CD1c-positive myeloid dendritic cell (primary cell): ENCODE data around the gene MOB3A.

Experiments
- DNase-seq: peaks from one replicate; pipeline ENCODE4 v3.0.0-alpha.2; 2016; ENCODE audit errors: extremely low spot score

MOB3A gene

GRCh38 chr19:2108251-2109016, 12.3 kb upstream of the MOB3A start:
- DNase-seq, result no peak

- no peak for DNase-seq
These were observed 7.0 kb upstream of the MOB3A start for GRCh38 chr19:2103045-2103707.

- DNase-seq, result no peak
These were observed 5.5 kb upstream of the MOB3A start for GRCh38 chr19:2101417-2102335.

GRCh38 chr19:2100719-2101061, 4.6 kb upstream of the MOB3A start:
- DNase-seq, result no peak

GRCh38 chr19:2099937-2100718, 4.0 kb upstream of the MOB3A start:
- DNase-seq, result no peak

GRCh38 chr19:2099054-2099501, 3.0 kb upstream of the MOB3A start:
- DNase-seq, result no peak

- no peak for DNase-seq
These were observed 1.8 kb upstream of the MOB3A start for GRCh38 chr19:2097886-2098327.

- DNase-seq, result peak; percentile 29
These were observed 1.2 kb upstream of the MOB3A start for GRCh38 chr19:2097203-2097885.

- DNase-seq, result peak; percentile 100
These were observed 515 bp upstream of the MOB3A start, which contains the start of gene IZUMO4 for GRCh38 chr19:2096480-2097202. IZUMO4 (plus strand) TSS chr19:2096915; CDS start chr19:2096946, 31 bp downstream.

GRCh38 chr19:2091926-2092525, 4.1 kb downstream of the MOB3A start:
- peak; percentile 65 for DNase-seq

- DNase-seq, result no peak
These were observed 6.4 kb downstream of the MOB3A start for GRCh38 chr19:2089727-2090053.

GRCh38 chr19:2089001-2089711, 7.0 kb downstream of the MOB3A start:
- DNase-seq, result peak; percentile 22

GRCh38 chr19:2087621-2088100, 8.5 kb downstream of the MOB3A start:
- DNase-seq, result peak; percentile 81

GRCh38 chr19:2086695-2087620, 9.2 kb downstream of the MOB3A start:
- peak; percentile 59 for DNase-seq

- peak; percentile 95 for DNase-seq
These were observed 11.0 kb downstream of the MOB3A start for GRCh38 chr19:2084993-2085720.

- DNase-seq, result peak; percentile 76
These were observed 12.8 kb downstream of the MOB3A start for GRCh38 chr19:2083174-2083854.
